ENCODE data around the gene ZIC5. TPM values are rescaled to one million over a fixed set of nuclear protein-coding genes. Genes with fewer than 3 reads are reported as not detected.
A peak's percentile ranks its signal among the peaks of the same experiment; 100 is the strongest.

ZIC5 gene
- total and polyA plus RNA-seq, 4 experiments from 2014 or later: not detected

DNA sequence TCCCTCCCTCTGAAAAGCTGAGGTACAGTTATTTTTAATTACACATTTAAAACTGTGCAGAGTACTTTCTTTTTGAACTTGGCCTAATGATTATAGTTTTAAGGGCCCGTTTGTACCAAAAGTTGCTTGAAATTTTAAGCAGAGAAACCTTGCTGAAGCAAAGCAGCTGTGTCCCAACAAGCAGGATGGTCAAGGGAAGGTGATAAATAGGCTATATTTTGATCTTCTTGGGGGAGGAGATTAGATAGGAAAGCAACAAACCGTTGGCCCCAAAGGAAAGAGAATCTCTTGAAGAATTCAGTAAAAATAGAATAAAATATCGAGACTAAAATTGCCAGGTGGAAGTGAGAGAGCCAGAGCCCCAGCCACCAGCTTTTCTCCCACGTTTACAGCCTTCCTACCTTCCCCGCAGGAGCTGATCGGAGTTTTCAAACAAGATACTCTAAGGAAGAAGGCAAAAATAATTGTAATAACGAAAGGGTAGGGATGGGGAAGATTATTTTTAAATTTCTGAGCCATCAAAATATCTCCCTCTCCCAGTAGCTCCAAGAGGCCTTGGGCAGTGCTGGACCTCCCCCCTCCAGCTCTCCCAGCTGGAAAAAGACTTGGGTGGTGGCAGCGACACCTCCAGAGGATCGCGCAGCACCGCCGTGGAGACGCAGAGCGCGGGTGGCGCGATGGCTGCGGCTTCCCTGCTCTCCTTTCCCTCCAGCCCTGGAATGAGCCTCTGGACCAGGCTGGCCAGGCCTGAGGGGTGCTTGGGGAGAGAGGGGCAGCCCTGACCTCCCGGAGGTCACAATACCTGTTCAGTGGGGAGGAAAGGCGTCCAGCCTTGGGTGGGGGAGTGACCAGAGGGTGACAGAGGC, 15.8 kb upstream of the ZIC5 start:
- H3K36me3 Mint-ChIP-seq: peaks cover 0 to 11% of the 10 kb centered on the region in 2 donors

DNA sequence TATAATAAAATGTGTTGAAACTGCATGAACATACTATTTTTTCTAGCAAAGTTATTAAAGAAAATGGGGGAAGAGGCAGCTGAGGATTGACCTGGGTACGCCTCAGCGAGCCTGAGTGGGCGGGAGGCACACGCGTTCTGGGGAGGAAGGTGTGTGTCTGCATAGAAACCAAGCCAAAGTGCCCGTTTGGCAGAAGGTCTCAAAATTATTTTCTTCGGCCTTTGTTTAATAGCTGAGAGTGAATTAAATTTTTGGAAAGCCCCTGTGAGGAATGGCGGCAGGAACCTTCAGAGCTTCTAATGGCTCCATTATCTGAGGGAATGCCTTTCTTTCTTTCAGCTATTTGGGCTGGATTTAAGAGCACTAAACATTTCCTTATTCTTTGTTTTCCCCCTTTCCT, 15.2 kb upstream of the ZIC5 start:
- POLR2A ChIA-PET (ENCODE audit: partially characterized antibody): interaction anchor here (1.0 to 2.9 kb wide), 7 partner anchors 9 to 330 kb away, joined by 3 to 10 read pairs (median 5); no protein-coding TSS in a partner anchor
- peaks cover 32% of the 10 kb centered on the region for H3K4me1 ChIP-seq (ENCODE audit: insufficient read depth, low read length)
- DNase-seq: no peak
- no peaks in the 10 kb centered on the region for H3K36me3 ChIP-seq (ENCODE audit: insufficient read depth, low read length)
- CTCF ChIA-PET (ENCODE audit: partially characterized antibody): interaction anchor here (1.3 to 1.8 kb wide), 2 partner anchors 10 to 71 kb away, joined by 3 to 9 read pairs; no protein-coding TSS in a partner anchor
- H3K27ac ChIP-seq (ENCODE audit: low read depth, low read length): no peak overlapping the region
- Mint-ChIP-seq H3K4me3 (peak overlapping the region in 1 of 8 donors; percentile 46), H3K4me1 (peaks cover 13 to 48% (median 29%) of the 10 kb centered on the region in 4 donors), H3K27ac (peak overlapping the region in 3 of 7 donors; percentile 56 to 96 (median 93)), H3K27me3 (peaks cover 56 to 62% of the 10 kb centered on the region in 2 donors), H3K9me3 (peaks cover 0 to 55% (median 29%) of the 10 kb centered on the region in 8 donors), H3K36me3 (peaks cover 0 to 11% of the 10 kb centered on the region in 2 donors)
- peaks cover 85% of the 10 kb centered on the region for H3K27me3 ChIP-seq (ENCODE audit: insufficient read depth, low read length)
- intact Hi-C loops (cut with micrococcal nuclease): no loop called here
- no peaks in the 10 kb centered on the region for H3K9me3 ChIP-seq (ENCODE audit: control insufficient read depth in 1 of 2, low read length in 2 of 2)
- no peak overlapping the region for H3K4me3 ChIP-seq (ENCODE audit: low read length in 2 of 2)

More for the DNA sequence above, 15.8 kb upstream of the ZIC5 start:
- H3K27ac ChIP-seq (ENCODE audit: low read depth, low read length): no peak overlapping the region
- CTCF ChIA-PET (ENCODE audit: partially characterized antibody): interaction anchor here (1.3 to 1.8 kb wide), 2 partner anchors 9 to 72 kb away, joined by 3 to 9 read pairs; no protein-coding TSS in a partner anchor
- no peak for DNase-seq
- no peaks in the 10 kb centered on the region for H3K36me3 ChIP-seq (ENCODE audit: insufficient read depth, low read length)
- peaks cover 28% of the 10 kb centered on the region for H3K4me1 ChIP-seq (ENCODE audit: insufficient read depth, low read length)
- Mint-ChIP-seq H3K4me1 (peaks cover 13 to 48% (median 29%) of the 10 kb centered on the region in 4 donors), H3K4me3 (peak overlapping the region in 2 of 8 donors; percentile 26 to 46), H3K27ac (peak overlapping the region in 2 of 7 donors; percentile 56 to 93), H3K9me3 (peaks cover 0 to 61% (median 29%) of the 10 kb centered on the region in 8 donors), H3K27me3 (peaks cover 61 to 66% of the 10 kb centered on the region in 2 donors)
- peaks cover 91% of the 10 kb centered on the region for H3K27me3 ChIP-seq (ENCODE audit: insufficient read depth, low read length)
- POLR2A ChIA-PET (ENCODE audit: partially characterized antibody): interaction anchor here (1.0 to 2.9 kb wide), 7 partner anchors 9 to 331 kb away, joined by 3 to 10 read pairs (median 5); no protein-coding TSS in a partner anchor
- no peaks in the 10 kb centered on the region for H3K9me3 ChIP-seq (ENCODE audit: control insufficient read depth in 1 of 2, low read length in 2 of 2)
- H3K4me3 ChIP-seq (ENCODE audit: low read length in 2 of 2): no peak overlapping the region
- intact Hi-C loops (cut with micrococcal nuclease): no loop called here

DNA sequence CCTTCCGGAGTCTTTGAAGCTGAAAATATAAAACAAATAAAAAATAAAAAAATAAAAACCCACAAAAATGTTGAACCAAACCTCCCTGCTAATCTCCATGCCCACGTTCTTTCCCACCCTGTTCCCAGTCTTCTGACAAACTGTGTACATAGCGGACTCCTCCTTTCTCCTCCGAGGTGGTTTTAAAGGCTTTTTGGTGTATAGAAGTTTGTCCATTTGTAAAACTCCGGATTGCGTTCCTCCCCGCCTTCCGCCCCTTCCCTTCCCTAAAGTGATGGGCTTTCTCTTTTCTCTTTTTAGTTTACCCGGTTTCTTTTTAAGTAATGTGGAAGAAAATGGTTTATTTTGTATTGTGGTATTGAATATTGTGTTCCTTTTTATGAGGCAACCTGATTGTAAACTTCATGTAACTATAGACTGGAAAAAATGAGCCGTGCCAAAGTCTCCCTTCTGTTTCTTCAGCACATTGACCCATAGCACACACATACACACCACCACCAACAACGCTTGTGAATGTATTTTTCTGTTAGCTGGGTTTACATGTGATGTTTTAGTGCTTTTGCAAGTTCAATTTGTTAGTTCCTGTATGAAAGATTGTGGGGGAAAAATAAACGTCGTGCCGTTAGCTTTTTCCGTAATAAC, 14.4 kb upstream of the ZIC5 start:
- no peaks in the 10 kb centered on the region for H3K36me3 ChIP-seq (ENCODE audit: insufficient read depth, low read length)
- Mint-ChIP-seq H3K4me1 (peaks cover 13 to 48% (median 29%) of the 10 kb centered on the region in 4 donors), H3K27me3 (peaks cover 54 to 57% of the 10 kb centered on the region in 2 donors), H3K4me3 (peak overlapping the region in 7 of 8 donors; percentile 34 to 77 (median 60)), H3K36me3 (peaks cover 0 to 11% of the 10 kb centered on the region in 2 donors), H3K9me3 (peaks cover 0 to 55% (median 29%) of the 10 kb centered on the region in 8 donors), H3K27ac (peak overlapping the region in 6 of 7 donors; percentile 32 to 96 (median 91))
- H3K9me3 ChIP-seq (ENCODE audit: control insufficient read depth in 1 of 2, low read length in 2 of 2): no peaks in the 10 kb centered on the region
- H3K4me3 ChIP-seq (ENCODE audit: low read length in 2 of 2): no peak overlapping the region
- H3K27ac ChIP-seq (ENCODE audit: low read depth, low read length): no peak overlapping the region
- peak in 1 of 5 donors; percentile 14 for DNase-seq
- POLR2A ChIA-PET (ENCODE audit: partially characterized antibody): interaction anchor here (1.1 to 3.6 kb wide), 6 partner anchors 8 to 329 kb away, joined by 4 to 11 read pairs (median 8); no protein-coding TSS in a partner anchor
- CTCF ChIA-PET (ENCODE audit: partially characterized antibody): interaction anchor here (1.3 to 1.8 kb wide), 2 partner anchors 10 to 70 kb away, joined by 3 to 9 read pairs; no protein-coding TSS in a partner anchor
- intact Hi-C loops (cut with micrococcal nuclease): no loop called here
- H3K27me3 ChIP-seq (ENCODE audit: insufficient read depth, low read length): peaks cover 78% of the 10 kb centered on the region
- peaks cover 32% of the 10 kb centered on the region for H3K4me1 ChIP-seq (ENCODE audit: insufficient read depth, low read length)

DNA sequence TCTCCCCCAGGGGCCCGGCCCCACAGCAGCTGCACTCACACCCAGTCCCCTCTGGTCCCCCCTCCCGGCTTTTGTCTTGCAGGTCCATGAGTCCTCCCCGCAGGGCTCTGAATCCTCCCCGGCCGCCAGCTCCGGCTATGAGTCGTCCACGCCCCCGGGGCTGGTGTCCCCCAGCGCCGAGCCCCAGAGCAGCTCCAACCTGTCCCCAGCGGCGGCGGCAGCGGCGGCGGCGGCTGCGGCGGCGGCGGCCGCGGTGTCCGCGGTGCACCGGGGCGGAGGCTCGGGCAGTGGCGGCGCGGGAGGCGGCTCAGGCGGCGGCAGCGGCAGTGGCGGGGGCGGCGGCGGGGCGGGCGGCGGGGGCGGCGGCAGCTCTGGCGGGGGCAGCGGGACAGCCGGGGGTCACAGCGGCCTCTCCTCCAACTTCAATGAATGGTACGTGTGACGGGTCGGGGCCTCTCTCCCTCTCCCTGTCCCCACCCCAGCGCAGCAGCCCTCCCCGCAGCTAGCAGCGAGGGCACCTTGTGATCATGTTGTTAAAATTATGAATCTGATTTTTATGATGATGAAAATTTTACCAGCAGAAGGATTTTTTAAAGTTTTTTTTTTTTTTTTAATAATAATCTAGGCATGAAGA, 13.8 kb upstream of the ZIC5 start:
- DNase-seq: peak in 1 of 5 donors; percentile 25
- H3K4me1 Mint-ChIP-seq: peaks cover 11 to 43% (median 26%) of the 10 kb centered on the region in 4 donors
- no peak overlapping the region for H3K4me3 Mint-ChIP-seq
- POLR2A ChIA-PET (ENCODE audit: partially characterized antibody): interaction anchor here (1.9 to 3.6 kb wide), 3 partner anchors 11 to 328 kb away, joined by 6 to 11 read pairs (median 10); no protein-coding TSS in a partner anchor
- no peak overlapping the region for H3K27ac ChIP-seq (ENCODE audit: low read depth, low read length)
- CTCF ChIA-PET (ENCODE audit: partially characterized antibody): no interaction called here
- intact Hi-C loops (cut with micrococcal nuclease): no loop called here
- no peaks in the 10 kb centered on the region for H3K36me3 ChIP-seq (ENCODE audit: insufficient read depth, low read length)
- H3K27me3 Mint-ChIP-seq: peaks cover 50 to 53% of the 10 kb centered on the region in 2 donors
- H3K9me3 Mint-ChIP-seq: peaks cover 0 to 51% (median 29%) of the 10 kb centered on the region in 8 donors
- H3K4me1 ChIP-seq (ENCODE audit: insufficient read depth, low read length): peaks cover 27% of the 10 kb centered on the region
- H3K27me3 ChIP-seq (ENCODE audit: insufficient read depth, low read length): peaks cover 71% of the 10 kb centered on the region
- no peak overlapping the region for H3K4me3 ChIP-seq (ENCODE audit: low read length in 2 of 2)
- peak overlapping the region in 4 of 7 donors; percentile 47 to 96 (median 73) for H3K27ac Mint-ChIP-seq
- H3K36me3 Mint-ChIP-seq: peaks cover 0 to 11% of the 10 kb centered on the region in 2 donors
- H3K9me3 ChIP-seq (ENCODE audit: control insufficient read depth in 1 of 2, low read length in 2 of 2): no peaks in the 10 kb centered on the region

DNA sequence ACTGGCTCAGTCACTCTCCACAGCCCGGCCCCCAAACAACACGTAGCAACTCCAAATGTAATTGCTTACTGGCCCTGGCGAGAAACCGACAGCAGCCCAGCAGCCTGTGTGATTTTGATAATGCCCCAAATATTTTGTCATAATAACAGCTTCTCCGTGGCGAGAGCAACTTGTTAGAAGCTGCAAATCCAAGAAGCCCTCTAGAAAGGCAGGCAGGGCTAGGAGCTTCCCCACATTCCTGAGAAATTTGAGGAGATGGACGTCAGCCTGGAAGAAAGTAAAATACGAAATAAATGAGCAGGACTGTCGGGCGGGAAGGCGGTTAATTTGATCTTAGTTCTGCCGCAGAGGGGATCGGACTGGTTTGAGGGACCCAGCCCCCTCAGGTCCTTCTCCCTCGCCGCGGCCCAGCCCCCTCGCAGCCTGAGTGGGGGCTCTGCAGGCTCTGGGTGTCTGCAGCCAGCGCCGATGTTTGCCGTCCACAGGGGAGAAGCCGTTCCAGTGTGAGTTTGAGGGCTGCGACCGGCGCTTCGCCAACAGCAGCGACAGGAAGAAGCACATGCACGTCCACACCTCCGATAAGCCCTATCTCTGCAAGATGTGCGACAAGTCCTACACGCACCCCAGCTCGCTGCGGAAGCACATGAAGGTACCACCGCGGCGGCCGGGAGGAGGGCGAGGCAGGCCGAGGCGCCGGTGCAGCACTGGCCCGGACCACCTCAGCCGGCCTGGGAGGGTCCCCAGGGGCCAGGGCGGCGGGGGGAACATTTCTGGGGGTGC, 13.1 kb upstream of the ZIC5 start:
- Histone ChIP-seq H3K36me3 (ENCODE audit: insufficient read depth, low read length) (no peaks in the 10 kb centered on the region), H3K27ac (ENCODE audit: low read depth, low read length) (no peak overlapping the region), H3K9me3 (ENCODE audit: control insufficient read depth in 1 of 2, low read length in 2 of 2) (no peaks in the 10 kb centered on the region), H3K4me3 (ENCODE audit: low read length in 2 of 2) (no peak overlapping the region), H3K4me1 (ENCODE audit: insufficient read depth, low read length) (peaks cover 27% of the 10 kb centered on the region), H3K27me3 (ENCODE audit: insufficient read depth, low read length) (peaks cover 71% of the 10 kb centered on the region)
- Mint-ChIP-seq H3K4me1 (peaks cover 7 to 38% (median 20%) of the 10 kb centered on the region in 4 donors), H3K4me3 (peak overlapping the region in 7 of 8 donors; percentile 45 to 84 (median 67)), H3K27ac (peak overlapping the region in 6 of 7 donors; percentile 60 to 98 (median 90)), H3K27me3 (peaks cover 44 to 50% of the 10 kb centered on the region in 2 donors), H3K9me3 (peaks cover 0 to 48% (median 26%) of the 10 kb centered on the region in 8 donors), H3K36me3 (peaks cover 0 to 11% of the 10 kb centered on the region in 2 donors)
- ChIA-PET POLR2A (ENCODE audit: partially characterized antibody) (interaction anchor here (1.9 to 3.6 kb wide), 4 partner anchors 9 to 328 kb away, joined by 6 to 11 read pairs (median 8); no protein-coding TSS in a partner anchor), CTCF (ENCODE audit: partially characterized antibody) (interaction anchor here (0.8 kb wide), 1 partner anchor 15 kb away, joined by 3 read pairs; no protein-coding TSS in a partner anchor)
- intact Hi-C loops (cut with micrococcal nuclease): loop anchor here (1.0 to 5.0 kb wide), 2 partner anchors 11 to 327 kb away; no protein-coding TSS in a partner anchor
- DNase-seq: peak in 1 of 5 donors; percentile 22

Data from CD4-positive, alpha-beta memory T cell (primary cell).